Gastrocnemius medialis (tissue), 4 donors: ENCODE data around the gene CWC27. TPM values are rescaled to one million over a fixed set of nuclear protein-coding genes. Genes with fewer than 3 reads are reported as not detected.

Source experiments
- ATAC-seq, 2 donors: fragments of 150-250 bp; one replicate each; pipeline ENCODE4 v1.9.1; 2016
- DNase-seq, 2 donors: peaks; one replicate each; pipeline ENCODE4 v3.0.0-alpha.2; 2019
- H3K27ac ChIP-seq, 4 donors: fragments of 200-600 bp; sonication (generic); 1 replicate in 1 of 4; 2 replicates in 3 of 4; pipeline ENCODE4 v1.5.1; 2016 to 2018; ENCODE audit warnings: mild to moderate bottlenecking in 2 of 4, moderate library complexity in 1 of 4
- H3K27me3 ChIP-seq, 3 donors: fragments of 200-600 bp; sonication (generic) in 2 of 3; 1 replicate in 1 of 3; 2 replicates in 2 of 3; pipeline versions ENCODE4 v1.5.1 to v1.6.0; 2016 to 2019; ENCODE audit warnings: mild to moderate bottlenecking in 1 of 3, moderate library complexity in 1 of 3
- H3K36me3 ChIP-seq, 2 donors: fragments of 200-600 bp; sonication (generic) in 1 of 2; one replicate each; pipeline ENCODE4 v1.5.1; 2017 to 2018
- H3K4me1 ChIP-seq, 2 donors: fragments of 200-600 bp; sonication (generic) in 1 of 2; one replicate each; pipeline ENCODE4 v1.5.1; 2016 to 2017; ENCODE audit warnings: mild to moderate bottlenecking in 2 of 2
- H3K4me3 ChIP-seq, 4 donors: fragments of 200-600 bp; sonication (generic) in 3 of 4; 1 replicate in 1 of 4; 2 replicates in 3 of 4; pipeline ENCODE4 v1.5.1; 2016 to 2019; ENCODE audit warnings: mild to moderate bottlenecking in 2 of 4
- H3K9me3 ChIP-seq, 3 donors: fragments of 200-600 bp; sonication (generic) in 2 of 3; 1 replicate in 1 of 3; 2 replicates in 2 of 3; pipeline ENCODE4 v1.5.1; 2016 to 2019
- POLR2A ChIP-seq, 2 donors: fragments of 450-650 bp; IDR thresholded peaks; one replicate each; pipeline ENCODE4 v1.6.1; 2017; ENCODE audit warnings: antibody characterized with exemption in 2 of 2, mild to moderate bottlenecking in 2 of 2, moderate library complexity in 2 of 2
- in situ Hi-C, 4 donors: fragments of 200-750 bp; cut with MboI; loops; one replicate each; pipeline versions ENCODE4 v1.15.0 to v1.8.0; 2017; ENCODE audit warnings: low sequenced_read_pairs in 4 of 4
- intact Hi-C: fragments of 100-400 bp; cut with DNase I; formaldehyde crosslinking; loops from one replicate; pipeline ENCODE4 v1.15.1; 2023; ENCODE audit warnings: low total_unique reads
- total RNA-seq, 4 donors: library from RNA; depleted of rRNA; stranded (reverse); fragments of >200 nt; gene quantifications; one replicate each; pipeline versions ENCODE4 v1.1.0 to v1.2.3, GENCODE V29; 2016
- TF ChIP-seq, protein P1 (sequence below), 5 experiments: fragments of 450-650 bp in 3 of 5; fragments of 200-600 bp in 2 of 5; sonication (generic) in 2 of 5; IDR thresholded peaks in 4 of 5; conservative IDR thresholded peaks in 1 of 5; 1 replicate in 4 of 5; 2 replicates in 1 of 5; pipeline ENCODE4 v1.5.1; 2016 to 2019; ENCODE audit warnings: antibody characterized with exemption in 5 of 5, mild to moderate bottlenecking in 3 of 5, moderate library complexity in 3 of 5

The CWC27 gene
- total RNA-seq, 4 donors from 2014 or later = 8.4 to 10.7 (median 8.6) TPM

DNA sequence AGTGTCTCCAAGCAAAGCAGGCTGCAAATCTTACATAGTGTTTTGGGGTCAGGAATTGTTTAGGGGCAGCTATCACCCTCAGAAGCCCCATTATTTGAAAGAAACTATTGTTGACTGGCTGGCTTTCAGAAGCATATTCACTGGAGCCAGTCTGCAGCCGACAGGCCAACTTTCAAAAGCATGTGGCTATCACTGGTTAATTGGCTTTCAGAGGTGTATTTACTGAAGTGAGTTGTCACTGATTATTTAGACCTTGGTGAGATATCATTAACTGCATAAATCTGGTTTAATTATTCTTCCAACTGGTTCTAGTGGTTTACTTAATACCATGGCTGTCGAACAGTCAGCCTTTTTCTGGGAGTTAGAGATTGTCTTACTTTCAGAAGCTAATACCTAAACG is 247.0 kb downstream of the CWC27 start:
- TF ChIP-seq POLR2A (IDR thresholded peaks at IDR 0.05) = no peak
- TF ChIP-seq, protein P1, sequence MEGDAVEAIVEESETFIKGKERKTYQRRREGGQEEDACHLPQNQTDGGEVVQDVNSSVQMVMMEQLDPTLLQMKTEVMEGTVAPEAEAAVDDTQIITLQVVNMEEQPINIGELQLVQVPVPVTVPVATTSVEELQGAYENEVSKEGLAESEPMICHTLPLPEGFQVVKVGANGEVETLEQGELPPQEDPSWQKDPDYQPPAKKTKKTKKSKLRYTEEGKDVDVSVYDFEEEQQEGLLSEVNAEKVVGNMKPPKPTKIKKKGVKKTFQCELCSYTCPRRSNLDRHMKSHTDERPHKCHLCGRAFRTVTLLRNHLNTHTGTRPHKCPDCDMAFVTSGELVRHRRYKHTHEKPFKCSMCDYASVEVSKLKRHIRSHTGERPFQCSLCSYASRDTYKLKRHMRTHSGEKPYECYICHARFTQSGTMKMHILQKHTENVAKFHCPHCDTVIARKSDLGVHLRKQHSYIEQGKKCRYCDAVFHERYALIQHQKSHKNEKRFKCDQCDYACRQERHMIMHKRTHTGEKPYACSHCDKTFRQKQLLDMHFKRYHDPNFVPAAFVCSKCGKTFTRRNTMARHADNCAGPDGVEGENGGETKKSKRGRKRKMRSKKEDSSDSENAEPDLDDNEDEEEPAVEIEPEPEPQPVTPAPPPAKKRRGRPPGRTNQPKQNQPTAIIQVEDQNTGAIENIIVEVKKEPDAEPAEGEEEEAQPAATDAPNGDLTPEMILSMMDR (IDR thresholded peaks at IDR 0.05 in 4 of 5, conservative IDR thresholded peaks at IDR 0.05 in 1 of 5) = no peak
- intact Hi-C loops (no loop called here), in situ Hi-C loops (no loop called here)
- DNase-seq = no peak
- Histone ChIP-seq H3K27me3 (no peaks in the 10 kb centered on the region), H3K9me3 (no peaks in the 10 kb centered on the region), H3K36me3 (no peaks in the 10 kb centered on the region), H3K4me1 (no peaks in the 10 kb centered on the region), H3K4me3 (no peak overlapping the region), H3K27ac (no peak overlapping the region)
- ATAC-seq = no peak

DNA sequence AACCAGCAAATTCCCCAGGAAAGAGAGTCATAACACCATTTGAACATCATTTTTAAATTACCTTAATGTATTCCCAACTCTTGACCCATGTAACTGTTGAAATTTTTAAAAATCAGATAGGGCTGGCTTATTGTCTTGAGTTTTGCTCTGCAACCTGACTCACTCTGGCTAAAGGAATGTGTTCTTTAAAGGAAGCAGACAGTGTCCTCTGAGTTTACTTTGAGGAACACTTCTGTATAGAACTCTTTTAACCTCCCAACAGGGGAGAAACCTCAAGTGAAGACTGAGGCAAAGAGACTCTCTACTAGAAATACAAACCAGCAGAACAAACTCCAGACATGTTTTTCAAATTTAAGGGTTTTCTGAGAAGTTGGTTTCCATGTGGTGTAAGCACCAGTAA is 248.9 kb downstream of the CWC27 start:
- no peak for ATAC-seq
- Histone ChIP-seq H3K27me3 (no peaks in the 10 kb centered on the region), H3K9me3 (no peaks in the 10 kb centered on the region), H3K36me3 (no peaks in the 10 kb centered on the region), H3K4me1 (no peaks in the 10 kb centered on the region), H3K27ac (no peak overlapping the region), H3K4me3 (no peak overlapping the region)
- intact Hi-C loops (no loop called here), in situ Hi-C loops (no loop called here)
- DNase-seq = no peak
- TF ChIP-seq POLR2A (IDR thresholded peaks at IDR 0.05) = no peak
- TF ChIP-seq, protein P1 (IDR thresholded peaks at IDR 0.05 in 4 of 5, conservative IDR thresholded peaks at IDR 0.05 in 1 of 5) = no peak

DNA sequence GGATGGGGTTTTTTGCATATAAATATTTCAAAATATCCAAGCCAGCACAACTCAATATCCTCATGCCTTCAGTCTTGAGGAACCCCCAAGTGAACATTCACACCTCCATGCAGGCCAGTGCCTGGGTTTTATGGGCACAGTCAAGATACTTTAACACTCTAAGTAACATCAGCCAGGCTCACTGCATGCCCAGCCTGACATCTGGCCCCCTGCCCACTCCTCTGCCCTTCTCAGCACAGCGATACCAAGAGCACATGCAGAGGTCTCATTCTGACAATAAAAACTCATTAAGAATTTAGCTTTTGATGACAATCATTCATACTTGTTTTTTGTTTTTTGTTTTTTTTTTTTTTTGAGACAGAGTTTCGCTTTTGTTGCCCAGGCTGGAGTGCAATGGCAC is 250.0 kb downstream of the CWC27 start:
- Histone ChIP-seq H3K9me3 (no peaks in the 10 kb centered on the region), H3K4me3 (no peak overlapping the region), H3K27me3 (no peaks in the 10 kb centered on the region), H3K36me3 (no peaks in the 10 kb centered on the region), H3K4me1 (no peaks in the 10 kb centered on the region), H3K27ac (no peak overlapping the region)
- in situ Hi-C loops = no loop called here
- ATAC-seq = no peak
- no peak for TF ChIP-seq POLR2A (IDR thresholded peaks at IDR 0.05)
- TF ChIP-seq, protein P1 (IDR thresholded peaks at IDR 0.05 in 4 of 5, conservative IDR thresholded peaks at IDR 0.05 in 1 of 5) = no peak
- no peak for DNase-seq
- intact Hi-C loops = no loop called here

DNA sequence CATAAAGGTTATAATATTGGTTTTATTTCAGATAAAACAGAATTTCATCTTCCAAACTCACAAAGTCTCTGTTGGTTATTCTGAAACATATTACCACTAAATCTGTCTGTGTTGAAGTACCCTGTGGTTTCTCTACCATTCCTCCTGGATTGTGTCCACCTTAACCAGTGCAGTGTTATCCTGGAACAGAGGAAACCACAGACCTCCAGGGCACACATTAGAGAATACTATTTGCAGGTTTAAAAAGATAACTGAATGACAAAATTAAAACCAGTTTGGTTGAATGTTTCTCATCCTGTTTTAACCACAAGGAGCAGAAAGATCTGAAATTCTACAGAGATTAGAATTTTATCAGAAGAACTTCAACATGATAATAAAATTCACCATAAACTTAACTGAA is 251.8 kb downstream of the CWC27 start:
- intact Hi-C loops (no loop called here), in situ Hi-C loops (no loop called here)

More for the DNA sequence above, 251.8 kb downstream of the CWC27 start:
- H3K9me3 ChIP-seq = no peaks in the 10 kb centered on the region
- no peak for ATAC-seq
- H3K27ac ChIP-seq = no peak overlapping the region
- no peaks in the 10 kb centered on the region for H3K27me3 ChIP-seq
- no peaks in the 10 kb centered on the region for H3K36me3 ChIP-seq
- DNase-seq = no peak
- no peak overlapping the region for H3K4me3 ChIP-seq
- no peak for TF ChIP-seq POLR2A (IDR thresholded peaks at IDR 0.05)
- TF ChIP-seq, protein P1 (IDR thresholded peaks at IDR 0.05 in 4 of 5, conservative IDR thresholded peaks at IDR 0.05 in 1 of 5) = no peak
- no peaks in the 10 kb centered on the region for H3K4me1 ChIP-seq
